ENCODE measurements around the gene BMP8A. TPM values are rescaled to one million over a fixed set of nuclear protein-coding genes. Genes with fewer than 3 reads are reported as not detected.
"Not testable (repeated sequence)": the region's sequence is repeated elsewhere in the genome, so short reads cannot be mapped to it uniquely, and the experiment has no call there.

BMP8A gene
- total RNA-seq, 1 experiment from 2014 or later = 0.54 TPM

GRCh38 chr1:39522221-39522620 lies 30.8 kb downstream of the BMP8A start:
- H3K27ac ChIP-seq (ENCODE audit: low read length); H3K9me3 ChIP-seq (ENCODE audit: control insufficient read depth, insufficient read depth, low read depth, low read length); POLR2A ChIA-PET; ATAC-seq; H3K36me3 ChIP-seq (ENCODE audit: control insufficient read depth, insufficient read depth, low read length); DNase-seq (ENCODE audit: low read depth, low spot score); H3K4me1 ChIP-seq (ENCODE audit: control insufficient read depth, insufficient read depth, low read length); H3K27me3 ChIP-seq (ENCODE audit: control insufficient read depth, insufficient read depth, low read length); H3K4me3 ChIP-seq (ENCODE audit: low read depth in 2 of 2, low read length in 2 of 2); BruUV-seq (replicated peaks); CTCF ChIA-PET; in situ Hi-C loops (cut with HindIII; ENCODE audit: low pct_unique_long_range_greater_than_20kb, low sequenced_read_pairs): not testable (repeated sequence)
- intact Hi-C loops (cut with micrococcal nuclease; ENCODE audit: unreplicated experiment) = loop anchor here (5.0 kb wide), 1 partner anchor 240 kb away; no protein-coding TSS in a partner anchor

- no peak overlapping the region for H3K4me3 ChIP-seq (ENCODE audit: low read depth in 2 of 2, low read length in 2 of 2)
- no peaks in the 10 kb centered on the region for H3K27me3 ChIP-seq (ENCODE audit: control insufficient read depth, insufficient read depth, low read length)
- TF ChIP-seq CTCF (IDR thresholded peaks at IDR 0.05) = no peak
- no peak for TF ChIP-seq REST (IDR thresholded peaks at IDR 0.05; ENCODE audit: insufficient read depth in 1 of 2, low read depth in 2 of 2, low read length in 1 of 2)
- TF ChIP-seq SIN3A (IDR thresholded peaks at IDR 0.05; ENCODE audit: borderline replicate concordance, insufficient read depth, low read depth, low read length) = no peak
- no peak for TF ChIP-seq TCF7L2 (IDR thresholded peaks at IDR 0.05; ENCODE audit: low read depth, low read length)
- TF ChIP-seq POLR2AphosphoS5 (IDR thresholded peaks at IDR 0.05; ENCODE audit: low read depth, low read length) = no peak
- BruUV-seq (replicated peaks) = no TSS peak
- H3K4me1 ChIP-seq (ENCODE audit: control insufficient read depth, insufficient read depth, low read length) = no peaks in the 10 kb centered on the region
- ATAC-seq (no peak), DNase-seq (ENCODE audit: low read depth, low spot score) (no peak)
- POLR2A ChIA-PET = no interaction called here
- in situ Hi-C loops (cut with HindIII; ENCODE audit: low pct_unique_long_range_greater_than_20kb, low sequenced_read_pairs) (no loop called here), intact Hi-C loops (cut with micrococcal nuclease; ENCODE audit: unreplicated experiment) (loop anchor here (5.0 kb wide), 1 partner anchor 239 kb away; no protein-coding TSS in a partner anchor)
- no peaks in the 10 kb centered on the region for H3K9me3 ChIP-seq (ENCODE audit: control insufficient read depth, insufficient read depth, low read depth, low read length)
- CTCF ChIA-PET = no interaction called here
- H3K36me3 ChIP-seq (ENCODE audit: control insufficient read depth, insufficient read depth, low read length) = no peaks in the 10 kb centered on the region
- H3K27ac ChIP-seq (ENCODE audit: low read length) = no peak overlapping the region
These were observed 31.5 kb downstream of the BMP8A start for GRCh38 chr1:39522661-39523567.

GRCh38 chr1:39524171-39524570 lies 32.7 kb downstream of the BMP8A start:
- BruUV-seq (replicated peaks) = no TSS peak
- DNase-seq (ENCODE audit: low read depth, low spot score) = no peak

More at GRCh38 chr1:39524171-39524570, 32.7 kb downstream of the BMP8A start:
- Histone ChIP-seq H3K27ac (ENCODE audit: low read length) (no peak overlapping the region), H3K9me3 (ENCODE audit: control insufficient read depth, insufficient read depth, low read depth, low read length) (no peaks in the 10 kb centered on the region), H3K4me3 (ENCODE audit: low read depth in 2 of 2, low read length in 2 of 2) (no peak overlapping the region), H3K4me1 (ENCODE audit: control insufficient read depth, insufficient read depth, low read length) (no peaks in the 10 kb centered on the region), H3K27me3 (ENCODE audit: control insufficient read depth, insufficient read depth, low read length) (no peaks in the 10 kb centered on the region), H3K36me3 (ENCODE audit: control insufficient read depth, insufficient read depth, low read length) (no peaks in the 10 kb centered on the region)
- in situ Hi-C loops (cut with HindIII; ENCODE audit: low pct_unique_long_range_greater_than_20kb, low sequenced_read_pairs) (no loop called here), intact Hi-C loops (cut with micrococcal nuclease; ENCODE audit: unreplicated experiment) (loop anchor here (5.0 kb wide), 1 partner anchor 238 kb away; no protein-coding TSS in a partner anchor)
- CTCF ChIA-PET = no interaction called here
- no peak for ATAC-seq
- TF ChIP-seq SIN3A (IDR thresholded peaks at IDR 0.05; ENCODE audit: borderline replicate concordance, insufficient read depth, low read depth, low read length) (no peak), POLR2AphosphoS5 (IDR thresholded peaks at IDR 0.05; ENCODE audit: low read depth, low read length) (no peak), CTCF (IDR thresholded peaks at IDR 0.05) (no peak), REST (IDR thresholded peaks at IDR 0.05; ENCODE audit: insufficient read depth in 1 of 2, low read depth in 2 of 2, low read length in 1 of 2) (no peak), TCF7L2 (IDR thresholded peaks at IDR 0.05; ENCODE audit: low read depth, low read length) (no peak)
- POLR2A ChIA-PET = no interaction called here

Data from Panc1 (cell line).